IMR-90 (cell line): ENCODE results near the gene SMIM12. TPM values are rescaled to one million over a fixed set of nuclear protein-coding genes. Genes with fewer than 3 reads are reported as not detected.

Source experiments
- ATAC-seq: fragments of 200-7000 bp; cut with Tn5 transposase; 2 replicates; pipeline ENCODE4 v1.9.1; 2020; ENCODE audit warnings: low read depth, mild to moderate bottlenecking, moderate library complexity
- BruUV-seq: library from RNA; stranded (reverse); fragments of 400-500 nt; replicated peaks from 2 replicates; lab custom pipeline; 2021; lab: Mats Ljungman, UMichigan
- CTCF ChIA-PET: fragments of 300-600 bp; formaldehyde crosslinking; extraction: SDS; loops from one replicate; lab custom pipeline; 2021; ENCODE audit warnings: antibody characterized with exemption; lab: Yijun Ruan, JAX
- POLR2A ChIA-PET: fragments of 300-600 bp; sonication (Branson Sonifier 250); formaldehyde crosslinking; loops from one replicate; lab custom pipeline; 2022; ENCODE audit warnings: antibody characterized with exemption; ENCODE audit not compliant: unreplicated experiment; lab: Charles Lee
- DNase-seq: peaks from one replicate; pipeline ENCODE4 v3.0.0; 2013
- H2AFZ ChIP-seq: replicated peaks from 2 replicates; pipeline ENCODE3; 2013; ENCODE audit warnings: low read length, mild to moderate bottlenecking; ENCODE audit not compliant: poor library complexity
- H2AK5ac ChIP-seq: 2 replicates; pipeline ENCODE4 v1.6.1; 2013; ENCODE audit warnings: low read depth, low read length, inconsistent platforms
- H2AK9ac ChIP-seq: replicated peaks from 2 replicates; pipeline ENCODE3; 2013; ENCODE audit warnings: mild to moderate bottlenecking, low read depth, low read length, moderate library complexity; ENCODE audit not compliant: poor library complexity
- H2BK120ac ChIP-seq: 2 replicates; pipeline ENCODE4 v1.6.1; 2013; ENCODE audit warnings: low read depth, low read length, inconsistent platforms
- H2BK15ac ChIP-seq: 3 replicates; pipeline ENCODE4 v1.6.1; 2013; ENCODE audit warnings: low read depth, low read length, inconsistent platforms
- H2BK20ac ChIP-seq: 2 replicates; pipeline ENCODE4 v1.6.1; 2013; ENCODE audit warnings: low read depth, mild to moderate bottlenecking, inconsistent platforms, low read length, moderate library complexity
- H2BK5ac ChIP-seq: 2 replicates; pipeline ENCODE4 v1.6.1; 2013; ENCODE audit warnings: mild to moderate bottlenecking, low read depth, low read length, inconsistent platforms; ENCODE audit not compliant: poor library complexity, severe bottlenecking
- H3K14ac ChIP-seq: replicated peaks from 2 replicates; pipeline ENCODE4 v1.6.1; 2013; ENCODE audit warnings: low read depth, low read length, inconsistent platforms
- H3K18ac ChIP-seq: 2 replicates; pipeline ENCODE4 v1.6.1; 2013; ENCODE audit warnings: low read depth, low read length, control low read depth
- H3K23ac ChIP-seq: 2 replicates; pipeline ENCODE4 v1.6.1; 2013; ENCODE audit warnings: low read depth, low read length, inconsistent platforms
- H3K27ac ChIP-seq: 2 replicates; pipeline ENCODE4 v1.5.1; 2013; ENCODE audit warnings: mild to moderate bottlenecking, control low read depth, low read length; ENCODE audit not compliant: insufficient read depth
- H3K27me3 ChIP-seq: 2 replicates; pipeline ENCODE4 v1.6.1; 2013; ENCODE audit warnings: low read length; ENCODE audit not compliant: control insufficient read depth, insufficient read depth
- H3K36me3 ChIP-seq: 2 replicates; pipeline ENCODE4 v1.6.1; 2013; ENCODE audit warnings: low read length, mixed read lengths; ENCODE audit not compliant: control insufficient read depth, insufficient read depth
- H3K4ac ChIP-seq: 2 replicates; pipeline ENCODE4 v1.6.1; 2013; ENCODE audit warnings: low read depth, low read length, inconsistent platforms
- H3K4me1 ChIP-seq: 2 replicates; pipeline ENCODE4 v1.6.1; 2013; ENCODE audit warnings: low read length, mixed read lengths; ENCODE audit not compliant: control insufficient read depth, insufficient read depth
- H3K4me2 ChIP-seq: 2 replicates; pipeline ENCODE4 v1.6.1; 2013; ENCODE audit warnings: low read depth, mild to moderate bottlenecking, control low read depth, low read length, moderate library complexity
- H3K4me3 ChIP-seq: 2 replicates; pipeline ENCODE4 v1.5.1; 2013; ENCODE audit warnings: low read depth, mild to moderate bottlenecking, control low read depth, low read length, moderate library complexity; ENCODE audit not compliant: insufficient read depth
- H3K56ac ChIP-seq: 2 replicates; pipeline ENCODE4 v1.6.1; 2013; ENCODE audit warnings: low read length, inconsistent platforms; ENCODE audit not compliant: insufficient read depth; ENCODE audit errors: extremely low read depth
- H3K79me1 ChIP-seq, 2 experiments: 2 replicates each; pipeline ENCODE4 v1.6.1; 2013; ENCODE audit warnings: low read length in 2 of 2, inconsistent platforms in 1 of 2, low read depth in 1 of 2
- H3K9ac ChIP-seq: 2 replicates; pipeline ENCODE4 v1.6.1; 2013; ENCODE audit warnings: low read depth, low read length, control low read depth
- H3K9me1 ChIP-seq: 2 replicates; pipeline ENCODE4 v1.6.1; 2013; ENCODE audit warnings: low read length, inconsistent platforms; ENCODE audit not compliant: insufficient read depth
- H3K9me3 ChIP-seq: 2 replicates; pipeline ENCODE4 v1.6.1; 2013; ENCODE audit warnings: low read length; ENCODE audit not compliant: control insufficient read depth, insufficient read depth
- H4K20me1 ChIP-seq: 2 replicates; pipeline ENCODE4 v1.6.1; 2013; ENCODE audit warnings: low read length, inconsistent platforms; ENCODE audit not compliant: insufficient read depth
- H4K5ac ChIP-seq: 2 replicates; pipeline ENCODE4 v1.6.1; 2013; ENCODE audit warnings: mild to moderate bottlenecking, low read depth, low read length, control low read depth
- H4K8ac ChIP-seq, 2 experiments: 2 replicates each; pipeline ENCODE4 v1.6.1; 2013; ENCODE audit warnings: low read depth in 2 of 2, low read length in 2 of 2, control low read depth in 1 of 2, inconsistent platforms in 1 of 2
- H4K91ac ChIP-seq: 2 replicates; pipeline ENCODE4 v1.6.1; 2013; ENCODE audit warnings: low read depth, low read length, inconsistent platforms; ENCODE audit not compliant: insufficient read depth
- BHLHE40 ChIP-seq: fragments of 150-350 bp; IDR thresholded peaks from 2 replicates; pipeline ENCODE4 v1.6.1; 2016; ENCODE audit warnings: mild to moderate bottlenecking, low read depth, low read length
- CHD1 ChIP-seq: IDR thresholded peaks from 2 replicates; pipeline ENCODE4 v1.6.1; 2012; ENCODE audit warnings: low read depth, low read length, improper control_type of control experiment
- MAZ ChIP-seq: IDR thresholded peaks from 2 replicates; pipeline ENCODE4 v1.6.1; 2012; ENCODE audit warnings: low read depth, mild to moderate bottlenecking, low read length, improper control_type of control experiment, moderate library complexity, borderline replicate concordance
- MXI1 ChIP-seq: IDR thresholded peaks from 2 replicates; pipeline ENCODE4 v1.6.1; 2012; ENCODE audit warnings: low read depth, mild to moderate bottlenecking, low read length, moderate library complexity, borderline replicate concordance
- POLR2A ChIP-seq: IDR thresholded peaks from 2 replicates; pipeline ENCODE4 v1.6.1; 2012; ENCODE audit warnings: mild to moderate bottlenecking, low read depth, low read length
- RAD21 ChIP-seq: IDR thresholded peaks from 2 replicates; pipeline ENCODE4 v1.6.1; 2012; ENCODE audit warnings: low read length, improper control_type of control experiment
- RFX5 ChIP-seq: IDR thresholded peaks from 2 replicates; pipeline ENCODE4 v1.8.0; 2012; ENCODE audit warnings: low read depth, mild to moderate bottlenecking, low read length, moderate library complexity
- SMC3 ChIP-seq: fragments of 150-350 bp; IDR thresholded peaks from 2 replicates; pipeline ENCODE4 v1.6.1; 2016; ENCODE audit warnings: low read depth, mild to moderate bottlenecking, antibody characterized with exemption, low read length, moderate library complexity
- WGBS, 2 experiments: methylation state at CpG; one replicate each; pipeline versions ENCODE4 v1.1.5 to v1.1.7; 2013; ENCODE audit warnings: missing lambda C conversion rate in 2 of 2; ENCODE audit not compliant: insufficient read length in 1 of 2; ENCODE audit errors: extremely low coverage in 2 of 2; 5-methylcytosine and 5-hydroxymethylcytosine counted together
- dilution Hi-C: fragments of 300-500 bp; cut with HindIII; formaldehyde crosslinking; loops from one replicate; pipeline ENCODE4 v1.14.3; 2018; ENCODE audit warnings: low sequenced_read_pairs; ENCODE audit not compliant: unreplicated experiment
- in situ Hi-C: fragments of 300-500 bp; cut with MboI; formaldehyde crosslinking; loops from 3 replicates; pipeline ENCODE4 v1.14.3; 2019; ENCODE audit warnings: low sequenced_read_pairs, inconsistent platforms, mixed read lengths
- intact Hi-C: fragments of 100-400 bp; cut with micrococcal nuclease; formaldehyde crosslinking; loops from 2 replicates; pipeline ENCODE4 v1.10.0; 2022
- polyA plus RNA-seq, 3 experiments: library from polyadenylated mRNA; depleted of rRNA; stranded (reverse); fragments of >200 nt; gene quantifications; 2 replicates each; pipeline ENCODE4 v1.2.3, GENCODE V29; 2012; ENCODE audit warnings: low replicate concordance in 1 of 3
- total RNA-seq: library from RNA; depleted of rRNA; stranded (reverse); fragments of >200 nt; gene quantifications from 2 replicates; pipeline ENCODE4 v1.2.3, GENCODE V29; 2012
- TF ChIP-seq, protein P1 (sequence below): conservative IDR thresholded peaks from 2 replicates; pipeline ENCODE4 v1.5.1; 2012; ENCODE audit warnings: mild to moderate bottlenecking, low read depth, low read length, improper control_type of control experiment

The SMIM12 gene
- total and polyA plus RNA-seq, 2 of the 4 experiments (the other 2 are of a cell fraction): 31.9 to 44.4 TPM

DNA sequence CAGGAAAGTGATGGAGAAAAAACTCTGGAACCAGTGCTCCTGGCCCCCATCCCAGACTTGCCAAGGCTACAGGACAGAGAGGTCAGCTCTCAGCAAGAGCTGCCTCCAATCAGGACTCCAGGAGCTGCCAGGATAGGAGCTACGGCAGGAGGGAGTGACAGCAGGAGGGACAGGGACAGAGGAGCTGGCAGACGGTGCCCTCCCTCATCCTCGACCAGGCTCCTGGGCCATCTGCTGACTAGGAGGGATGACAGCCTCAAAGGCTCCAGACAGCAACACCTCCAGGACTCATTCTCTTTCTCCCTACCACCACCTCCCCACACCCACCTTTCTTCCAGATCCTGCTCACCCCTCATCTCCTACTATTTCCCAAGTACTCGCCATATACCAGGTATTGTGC lies 47.2 kb upstream of the SMIM12 start:
- in situ Hi-C loops (no loop called here), intact Hi-C loops (no loop called here), dilution Hi-C loops (no loop called here)
- Histone ChIP-seq H3K79me1 (no peaks in the 10 kb centered on the region), H2BK120ac (no peak overlapping the region), H4K91ac (no peak overlapping the region), H2AK5ac (no peak overlapping the region), H2BK20ac (no peak overlapping the region), H3K14ac (no peak overlapping the region), H2BK15ac (no peak overlapping the region), H3K9ac (no peak overlapping the region), H3K36me3 (no peaks in the 10 kb centered on the region), H3K4me3 (no peak overlapping the region), H4K20me1 (no peaks in the 10 kb centered on the region), H3K4me2 (no peak overlapping the region), H3K4ac (no peak overlapping the region), H3K27me3 (peaks cover 6% of the 10 kb centered on the region), H2BK5ac (no peak overlapping the region), H3K56ac (no peak overlapping the region), H4K8ac (no peak overlapping the region), H2AK9ac (no peak overlapping the region), H3K18ac (no peak overlapping the region), H3K4me1 (no peaks in the 10 kb centered on the region), H3K9me3 (no peaks in the 10 kb centered on the region), H3K9me1 (no peaks in the 10 kb centered on the region), H3K23ac (no peak overlapping the region), H2AFZ (no peak overlapping the region), H3K27ac (no peak overlapping the region), H4K5ac (no peak overlapping the region)
- no peak for DNase-seq
- no peak for TF ChIP-seq MAZ
- no peak for TF ChIP-seq BHLHE40
- TF ChIP-seq, protein P1, sequence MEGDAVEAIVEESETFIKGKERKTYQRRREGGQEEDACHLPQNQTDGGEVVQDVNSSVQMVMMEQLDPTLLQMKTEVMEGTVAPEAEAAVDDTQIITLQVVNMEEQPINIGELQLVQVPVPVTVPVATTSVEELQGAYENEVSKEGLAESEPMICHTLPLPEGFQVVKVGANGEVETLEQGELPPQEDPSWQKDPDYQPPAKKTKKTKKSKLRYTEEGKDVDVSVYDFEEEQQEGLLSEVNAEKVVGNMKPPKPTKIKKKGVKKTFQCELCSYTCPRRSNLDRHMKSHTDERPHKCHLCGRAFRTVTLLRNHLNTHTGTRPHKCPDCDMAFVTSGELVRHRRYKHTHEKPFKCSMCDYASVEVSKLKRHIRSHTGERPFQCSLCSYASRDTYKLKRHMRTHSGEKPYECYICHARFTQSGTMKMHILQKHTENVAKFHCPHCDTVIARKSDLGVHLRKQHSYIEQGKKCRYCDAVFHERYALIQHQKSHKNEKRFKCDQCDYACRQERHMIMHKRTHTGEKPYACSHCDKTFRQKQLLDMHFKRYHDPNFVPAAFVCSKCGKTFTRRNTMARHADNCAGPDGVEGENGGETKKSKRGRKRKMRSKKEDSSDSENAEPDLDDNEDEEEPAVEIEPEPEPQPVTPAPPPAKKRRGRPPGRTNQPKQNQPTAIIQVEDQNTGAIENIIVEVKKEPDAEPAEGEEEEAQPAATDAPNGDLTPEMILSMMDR: no peak
- TF ChIP-seq MXI1: no peak
- no peak for TF ChIP-seq POLR2A
- TF ChIP-seq RAD21: no peak
- no peak for TF ChIP-seq CHD1
- no peak for TF ChIP-seq SMC3
- no peak for TF ChIP-seq RFX5
- ChIA-PET CTCF (no interaction called here), POLR2A (no interaction called here)
- no TSS peak for BruUV-seq
- no peak for ATAC-seq
- 60% methylated on average over 1 of the region's 4 CpGs; no CpG with 5 or more reads in 1 of the 2 experiments for WGBS, 2 experiments
